Esophagus mucosa (tissue), 1 donor: ENCODE results near the gene MAP3K5. TPM values are rescaled to one million over a fixed set of nuclear protein-coding genes. Genes with fewer than 3 reads are reported as not detected.
A peak's percentile ranks its signal among the peaks of the same experiment; 100 is the strongest.

ENCODE experiments used
- ATAC-seq: fragments of 200-7000 bp; cut with Tn5 transposase; one replicate; pipeline ENCODE4 v1.9.1; 2020
- total RNA-seq: library from RNA; stranded (reverse); gene quantifications from one replicate; pipeline ENCODE4 v1.2.4, GENCODE V29; 2023
- donor health status: DM: yes; HTN: yes; CAD: no.

MAP3K5 gene
- total RNA-seq, 1 donor from 2014 or later: 14.5 TPM

DNA sequence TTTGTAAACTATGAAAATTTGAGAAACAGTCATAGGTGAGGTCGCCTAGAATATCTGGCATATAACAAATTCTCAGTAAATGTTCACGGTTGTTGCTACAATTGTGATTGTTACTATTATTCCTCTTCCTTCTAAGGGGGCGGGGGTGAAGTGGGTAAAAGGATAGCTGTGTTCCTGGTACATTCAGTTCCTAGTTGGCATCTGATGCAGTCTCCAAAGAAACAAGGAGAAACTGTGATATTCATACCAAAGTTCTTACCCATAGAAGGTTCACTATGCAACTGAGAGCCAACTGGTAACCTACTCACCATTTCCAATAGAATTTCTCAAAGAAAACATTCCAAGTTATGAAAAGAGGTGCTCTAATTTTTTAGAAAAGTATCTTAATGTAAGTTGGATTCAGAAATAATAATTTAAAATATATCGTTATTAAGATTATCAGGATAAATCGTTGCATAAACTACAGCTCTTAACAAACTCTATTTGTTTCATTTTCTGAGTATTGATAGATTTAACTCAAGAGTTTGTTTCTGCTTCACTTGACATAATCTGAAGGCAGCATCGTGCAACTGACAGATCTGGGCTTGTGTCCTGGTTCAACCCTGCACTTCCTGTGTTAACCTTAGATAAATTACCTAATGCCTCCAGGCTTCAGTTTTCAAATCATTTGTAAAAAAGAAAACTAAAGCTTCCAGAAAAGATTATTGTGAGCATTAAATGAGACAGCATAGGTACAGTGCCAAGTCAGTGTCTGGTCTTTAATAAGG lies 228.7 kb downstream of the MAP3K5 start:
- ATAC-seq: no peak

DNA sequence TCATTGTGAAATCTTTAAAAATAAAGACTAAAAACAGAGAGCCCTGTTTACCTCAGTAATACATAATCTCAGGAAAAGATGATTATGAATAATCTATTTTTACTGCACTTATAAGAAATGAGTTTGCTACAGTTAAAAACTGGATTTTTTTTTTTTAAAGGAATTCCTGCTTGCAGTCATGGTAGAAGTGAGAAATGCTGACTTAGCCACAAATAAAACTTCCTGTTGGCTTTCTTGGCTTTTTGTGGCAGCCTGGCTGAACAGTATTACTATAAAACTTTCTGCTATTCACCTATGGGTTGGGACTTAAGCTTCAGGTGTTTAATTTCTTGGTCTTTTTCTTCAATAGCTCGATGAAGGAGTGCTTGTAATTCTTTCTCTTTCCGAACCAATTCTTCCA lies 230.1 kb downstream of the MAP3K5 start:
- no peak for ATAC-seq

DNA sequence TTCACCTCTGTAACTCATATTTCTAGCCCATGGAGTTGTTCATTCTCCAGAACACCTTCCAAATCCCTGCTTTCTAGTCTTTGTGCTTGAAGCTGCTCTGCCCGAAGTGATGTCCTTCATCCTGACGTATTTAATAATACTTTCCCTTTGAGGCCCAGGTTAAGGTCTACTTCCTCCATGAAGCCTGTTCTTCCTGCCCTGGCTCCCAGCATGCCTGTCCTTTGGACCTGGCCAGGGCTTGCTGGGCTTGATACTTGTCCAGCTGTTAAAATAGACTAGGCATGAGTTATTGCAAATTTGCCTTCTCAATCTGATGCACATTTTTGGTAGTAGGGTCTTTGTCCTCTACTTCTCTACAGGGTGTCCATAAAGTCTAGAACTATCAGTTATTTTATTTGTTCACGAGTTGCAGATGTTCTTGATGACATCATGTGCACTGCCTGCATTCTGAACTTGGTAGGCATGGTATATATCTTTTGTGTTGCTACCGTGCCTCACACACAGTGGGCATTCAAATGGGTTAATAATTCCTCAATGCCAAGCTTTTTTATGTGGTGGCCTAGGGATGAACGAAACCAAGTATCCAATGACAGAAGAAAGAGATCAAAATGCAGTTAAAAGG lies 239.0 kb downstream of the MAP3K5 start:
- no peak for ATAC-seq

DNA sequence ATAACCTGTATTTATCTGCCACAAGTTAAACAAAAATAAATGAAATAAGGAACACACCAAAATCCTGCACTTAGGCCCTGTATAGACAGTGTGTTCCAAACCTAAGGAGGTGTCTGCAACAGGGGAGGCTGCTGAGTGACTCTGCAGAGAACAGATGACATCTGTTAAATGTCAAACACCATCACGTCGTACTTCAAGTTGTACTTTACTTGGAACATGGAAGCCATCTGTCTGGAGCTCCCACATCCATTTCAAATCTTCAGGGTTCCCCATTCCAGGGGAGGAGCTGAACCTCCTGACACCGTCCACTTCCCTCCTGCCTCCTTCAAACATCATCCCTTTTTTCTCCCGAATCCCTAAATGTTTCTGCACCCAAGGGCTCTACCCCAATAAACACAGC lies 240.2 kb downstream of the MAP3K5 start:
- ATAC-seq: no peak

DNA sequence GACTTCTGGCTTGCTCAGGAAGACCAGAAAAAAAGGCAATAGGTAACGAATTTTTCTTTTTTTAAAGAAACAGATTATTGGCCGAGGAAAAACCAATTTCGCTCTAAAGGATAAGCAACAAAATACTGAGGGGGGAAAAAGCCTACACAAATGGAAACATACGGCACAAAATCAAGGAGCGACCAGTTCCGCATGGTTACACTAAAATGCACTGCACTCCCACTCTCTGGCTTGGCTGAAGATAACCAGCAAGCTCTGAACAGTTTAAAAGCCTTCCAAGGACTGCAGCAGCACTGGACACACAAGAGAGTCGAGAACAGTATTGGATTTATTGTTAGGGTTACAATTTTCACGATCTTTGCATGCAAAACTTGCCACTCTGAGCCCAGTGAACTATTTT lies 241.2 kb downstream of the MAP3K5 start:
- no peak for ATAC-seq

DNA sequence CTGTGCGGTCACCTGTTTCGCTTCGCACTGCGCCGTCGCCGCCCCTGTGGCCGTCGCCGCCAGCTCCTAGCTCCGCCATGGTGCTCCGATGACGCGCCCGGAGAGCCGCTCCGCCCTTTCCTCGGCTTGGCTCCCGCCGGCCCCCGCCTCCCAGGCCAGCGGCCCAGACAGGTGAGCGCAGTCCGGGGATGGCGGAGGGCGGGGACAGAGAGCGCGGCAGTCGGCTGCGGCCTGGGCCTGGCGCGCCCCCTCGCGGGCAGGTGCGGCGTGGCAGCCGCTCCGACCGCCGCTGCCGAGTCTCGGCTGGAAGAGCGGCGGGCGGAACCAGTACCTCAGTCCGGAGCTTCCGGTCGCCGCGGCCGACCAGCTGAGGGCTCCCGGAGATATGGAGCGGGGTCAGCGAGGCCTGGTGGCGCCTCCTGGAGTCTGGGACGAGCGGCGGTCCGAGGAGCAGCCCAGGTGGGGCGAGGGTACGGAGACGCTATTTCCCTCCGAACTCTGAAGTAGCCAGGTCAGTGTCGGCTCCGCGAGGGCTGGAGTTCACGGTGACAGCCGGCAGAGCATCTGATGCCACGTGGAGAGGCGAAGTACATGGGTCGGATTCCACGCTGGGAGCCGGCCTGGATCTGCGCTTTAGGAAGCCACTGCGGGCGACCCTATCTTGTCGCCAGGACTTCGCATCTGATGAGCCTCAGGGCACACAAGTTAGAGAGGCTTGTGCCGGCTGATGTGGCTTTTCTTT lies 241.8 kb downstream of the MAP3K5 start, which contains the start of gene MAP7:
Gene MAP7 (minus strand): TSS at position 93 of the 742 bp plus-strand sequence. CDS start 14 bp downstream, at position 79.
- peak; percentile 99 for ATAC-seq

DNA sequence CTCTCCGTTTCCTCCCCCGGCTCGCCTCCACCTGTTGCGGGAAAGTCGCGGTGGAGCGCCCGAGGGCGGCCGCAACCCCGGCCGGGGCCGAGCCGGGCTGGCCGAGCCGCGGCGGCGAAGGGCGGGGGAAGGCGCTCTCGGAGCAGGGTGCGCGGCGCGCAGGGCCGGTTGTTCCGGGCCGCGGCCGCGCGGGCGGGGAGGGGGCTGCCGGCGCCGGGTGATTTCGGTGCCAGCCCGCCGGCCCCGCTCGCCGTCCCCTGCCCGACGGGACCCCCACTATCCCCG lies 242.3 kb downstream of the MAP3K5 start:
- ATAC-seq: peak; percentile 74

DNA sequence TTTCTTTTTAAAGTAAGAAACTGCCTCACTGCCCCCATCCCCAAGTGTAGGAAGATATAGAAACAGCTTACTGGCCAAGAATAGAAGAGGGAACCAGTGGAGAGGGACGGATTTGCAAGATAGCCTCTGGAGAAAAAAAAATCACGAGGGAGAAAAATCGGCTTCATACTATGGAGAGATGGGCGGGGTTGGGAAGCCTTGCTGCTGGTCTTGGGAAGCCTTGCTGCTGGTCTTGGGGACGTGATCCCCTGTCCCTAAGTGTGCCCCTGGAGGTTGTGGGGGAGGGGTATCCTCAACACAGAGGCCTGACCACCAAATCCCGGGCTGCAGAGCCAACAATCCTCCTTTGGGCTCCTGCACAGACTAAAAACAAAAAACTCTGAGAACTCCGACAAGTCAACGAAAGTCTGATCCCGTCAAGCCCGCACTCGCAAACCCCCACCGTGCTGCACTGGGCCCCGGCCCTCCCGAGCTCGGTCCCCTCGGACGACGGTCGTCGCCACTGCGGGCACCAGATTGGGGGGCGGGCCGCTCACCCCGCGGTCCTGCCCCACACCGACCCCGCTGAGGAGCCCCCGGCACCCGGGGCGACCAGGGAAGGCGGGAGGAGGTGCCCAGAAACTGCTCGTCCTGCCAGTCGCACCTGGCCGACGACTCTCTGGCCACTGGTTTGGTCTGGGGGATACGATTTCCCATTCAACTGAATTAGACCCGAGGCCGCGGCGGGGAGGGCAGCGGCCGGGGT lies 242.8 kb downstream of the MAP3K5 start:
- ATAC-seq: no peak

DNA sequence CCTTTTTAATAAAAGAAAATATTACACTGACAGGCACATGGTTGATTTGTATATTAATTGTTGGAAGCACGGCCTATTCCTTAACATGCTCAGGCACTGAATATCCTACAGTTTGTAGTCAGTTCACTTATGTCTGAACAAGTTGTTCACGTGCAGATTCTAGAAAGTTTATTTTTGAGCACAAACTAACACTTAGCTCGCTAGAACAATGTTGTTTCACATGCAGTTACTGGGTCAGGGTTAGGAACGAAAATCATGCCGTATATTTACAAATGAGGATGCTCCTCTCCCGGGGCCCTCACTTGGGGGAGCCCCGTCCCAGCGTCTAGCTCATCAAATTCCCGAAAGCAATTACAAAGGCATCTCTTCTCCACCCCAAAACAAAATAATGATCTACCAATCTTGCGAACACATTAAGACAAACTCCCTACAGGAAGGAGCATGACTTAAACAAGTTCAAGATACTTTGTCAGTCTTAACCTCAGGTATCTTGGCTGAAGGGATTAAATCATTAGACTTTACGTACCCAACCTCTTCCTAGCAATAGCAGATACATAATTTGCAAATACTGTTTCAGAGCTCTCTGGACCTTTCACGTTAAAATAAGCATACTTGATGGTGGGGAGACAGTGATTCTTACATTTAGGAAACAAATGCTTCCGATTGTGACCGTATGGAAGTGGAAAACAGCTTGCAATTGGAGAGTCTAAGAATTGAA lies 243.5 kb downstream of the MAP3K5 start:
- no peak for ATAC-seq

DNA sequence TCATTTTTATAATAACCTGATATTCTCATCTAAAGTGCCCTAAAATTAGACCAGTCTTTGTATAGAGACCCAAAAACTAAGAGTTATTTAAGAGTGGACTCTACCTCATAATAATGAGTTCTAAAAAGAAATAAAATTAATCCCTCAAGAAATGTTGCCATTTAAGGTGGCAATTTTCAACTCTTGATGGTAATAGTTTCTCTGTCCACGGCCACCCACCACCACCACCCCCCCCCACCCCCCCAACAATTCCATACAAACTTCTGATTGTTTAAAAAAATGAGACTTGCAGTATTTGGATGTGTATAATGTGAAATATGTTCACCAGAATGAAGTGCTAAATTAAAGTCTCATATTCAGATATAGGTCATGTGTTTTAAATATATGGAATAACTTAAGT lies 244.4 kb downstream of the MAP3K5 start:
- ATAC-seq: no peak

DNA sequence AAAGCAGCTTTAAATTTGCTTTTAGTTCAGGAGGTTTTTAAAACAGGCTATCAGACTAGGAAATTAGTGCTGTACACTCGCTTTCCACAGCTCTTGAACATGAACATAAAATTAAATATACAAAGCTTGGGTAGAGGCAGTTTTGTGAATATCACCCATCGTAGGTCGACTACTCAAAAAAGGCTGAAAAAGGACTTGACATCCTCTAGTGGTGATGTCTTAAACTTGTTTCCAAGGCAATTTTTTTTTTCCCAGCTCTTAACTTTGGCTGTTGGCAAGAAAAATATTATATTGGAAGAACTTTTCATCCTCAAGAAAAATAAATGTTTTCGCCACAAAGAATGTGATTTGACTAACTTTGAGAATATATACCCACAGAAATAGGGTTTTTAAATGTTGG lies 244.9 kb downstream of the MAP3K5 start:
- ATAC-seq: no peak

DNA sequence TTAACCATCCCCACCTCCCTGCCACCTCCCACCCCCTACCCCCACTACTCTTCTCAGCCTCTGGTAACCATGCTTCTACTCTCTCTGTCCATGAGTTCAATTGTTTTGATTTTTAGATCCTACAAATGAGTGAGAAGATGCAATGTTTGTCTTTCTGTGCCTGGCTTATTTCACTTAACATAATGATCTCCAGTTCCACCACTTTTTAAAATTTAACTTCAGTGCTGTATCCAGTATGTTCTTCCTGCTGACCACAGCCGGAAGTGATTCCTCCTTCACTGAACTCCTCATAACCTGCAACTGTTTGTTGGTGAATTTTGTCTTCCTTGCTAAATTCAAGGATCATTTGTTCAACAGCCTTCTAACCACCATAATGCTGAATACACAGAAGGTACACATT lies 245.9 kb downstream of the MAP3K5 start:
- no peak for ATAC-seq

DNA sequence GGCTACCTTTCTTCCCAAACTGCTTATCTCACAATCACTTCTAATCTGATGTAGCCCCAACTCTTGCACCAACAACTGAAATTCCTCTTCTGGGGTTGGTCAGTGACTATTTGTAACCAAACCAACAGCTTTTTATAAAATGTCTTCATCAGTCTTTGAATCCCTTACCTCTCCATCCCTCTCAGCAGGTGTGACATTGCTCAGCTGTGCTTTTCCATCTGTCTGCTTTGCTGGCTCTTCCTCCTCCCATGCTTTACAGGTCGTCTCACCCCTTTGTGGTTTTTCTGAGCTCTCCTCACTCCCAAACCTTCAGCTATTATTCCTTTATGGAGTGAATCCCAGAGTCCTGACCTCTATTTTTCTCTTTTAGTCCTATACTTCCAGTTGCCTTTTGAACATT lies 248.0 kb downstream of the MAP3K5 start:
- no peak for ATAC-seq

DNA sequence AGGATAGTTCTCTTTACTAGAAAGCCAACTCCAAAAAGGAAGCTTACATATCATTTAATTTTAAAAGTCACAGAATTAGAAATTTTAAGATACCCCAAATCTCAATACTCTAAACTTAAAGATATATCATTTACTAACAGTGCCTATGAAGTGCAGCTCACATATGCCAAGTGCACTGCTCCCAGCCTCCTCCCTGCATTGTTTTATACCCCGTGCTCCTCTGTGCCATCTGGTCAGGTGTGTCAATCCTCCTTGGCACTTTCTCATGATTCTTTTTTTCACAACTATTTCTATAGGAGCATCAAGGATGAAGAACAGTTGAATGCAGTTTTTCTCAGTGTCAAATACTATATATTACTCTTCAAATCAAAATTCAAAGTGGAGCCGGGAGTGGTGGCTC lies 250.9 kb downstream of the MAP3K5 start:
- no peak for ATAC-seq

DNA sequence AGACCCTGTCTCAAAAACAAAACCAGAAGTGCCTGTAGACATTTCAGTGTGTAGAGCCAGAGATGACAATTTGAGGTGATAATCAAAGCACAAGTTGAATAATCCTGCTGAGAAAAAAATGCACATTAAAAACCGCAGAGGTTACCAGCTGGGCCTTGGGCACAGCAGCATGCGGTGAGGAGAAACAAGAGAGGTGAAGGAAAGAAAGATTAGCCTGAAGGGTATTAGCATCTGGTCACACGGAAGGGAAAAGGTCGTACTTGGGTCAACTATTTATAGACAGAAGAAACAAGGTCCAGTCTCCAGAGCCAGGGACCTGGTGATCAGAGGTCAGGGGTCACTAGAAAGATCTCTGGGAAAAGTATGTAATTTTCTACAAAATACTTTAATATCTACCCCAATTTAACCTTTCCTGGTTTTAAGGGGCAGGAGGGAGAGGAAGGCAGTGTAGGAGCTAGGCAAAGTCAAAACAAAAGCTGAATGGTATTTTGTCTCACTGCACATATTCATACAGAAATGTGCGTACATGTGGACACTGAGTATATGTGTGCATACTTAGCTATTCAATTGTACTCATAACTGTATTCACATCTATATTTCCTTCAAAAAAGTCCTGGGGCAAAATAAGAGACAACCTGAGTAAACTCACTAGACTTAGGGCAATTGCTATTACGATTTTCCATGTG lies 252.2 kb downstream of the MAP3K5 start:
- ATAC-seq: no peak

DNA sequence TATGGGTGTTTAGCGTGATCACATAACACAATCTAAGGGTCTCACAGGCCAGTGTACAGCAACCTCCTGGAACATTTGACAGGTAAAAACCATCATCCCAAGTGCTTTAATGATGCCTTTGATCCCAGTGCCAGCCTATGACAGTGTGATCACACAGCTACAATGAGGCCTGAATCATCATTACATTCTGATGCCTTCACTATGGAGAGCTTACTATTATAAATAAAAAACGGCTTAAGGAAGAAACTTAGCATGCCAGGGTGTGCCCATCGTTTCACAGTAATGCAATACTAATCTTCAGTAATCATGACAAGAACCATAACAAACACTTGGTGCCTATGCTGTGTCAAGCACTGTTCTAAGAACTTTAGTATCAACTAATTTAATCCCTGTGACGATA lies 253.4 kb downstream of the MAP3K5 start:
- ATAC-seq: peak; percentile 98

DNA sequence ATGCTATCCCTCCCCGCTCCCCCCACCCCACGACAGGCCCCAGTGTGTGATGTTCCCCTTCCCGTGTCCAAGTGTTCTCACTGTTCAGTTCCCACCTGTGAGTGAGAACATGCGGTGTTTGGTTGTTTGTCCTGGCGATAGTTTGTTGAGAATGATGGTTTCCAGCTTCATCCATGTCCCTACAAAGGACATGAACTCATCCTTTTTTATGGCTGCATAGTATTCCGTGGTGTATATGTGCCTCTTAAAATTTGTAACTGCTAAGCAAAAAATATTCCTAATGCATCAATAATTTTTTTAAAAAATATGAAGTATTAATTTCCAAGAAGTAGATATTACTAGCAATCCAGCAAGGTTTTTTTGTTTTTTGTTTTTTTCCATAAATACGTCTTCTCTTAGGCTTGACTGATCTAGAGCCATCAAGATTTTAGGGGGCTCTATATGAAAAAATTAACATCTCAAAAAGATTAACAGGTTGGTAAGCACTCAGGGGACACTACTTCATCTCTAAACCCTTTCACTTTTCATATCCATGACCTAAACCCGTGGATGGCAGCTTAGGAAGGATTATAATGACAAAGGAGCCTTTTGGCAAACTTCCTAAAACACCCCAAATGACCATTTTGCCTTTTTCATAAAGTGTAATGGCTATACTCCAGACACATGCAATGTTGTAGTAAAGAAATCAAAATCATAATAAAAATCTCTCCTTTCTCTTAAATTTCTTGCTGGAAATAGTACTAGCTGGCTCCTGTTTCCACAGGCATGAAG lies 256.2 kb downstream of the MAP3K5 start:
- no peak for ATAC-seq

DNA sequence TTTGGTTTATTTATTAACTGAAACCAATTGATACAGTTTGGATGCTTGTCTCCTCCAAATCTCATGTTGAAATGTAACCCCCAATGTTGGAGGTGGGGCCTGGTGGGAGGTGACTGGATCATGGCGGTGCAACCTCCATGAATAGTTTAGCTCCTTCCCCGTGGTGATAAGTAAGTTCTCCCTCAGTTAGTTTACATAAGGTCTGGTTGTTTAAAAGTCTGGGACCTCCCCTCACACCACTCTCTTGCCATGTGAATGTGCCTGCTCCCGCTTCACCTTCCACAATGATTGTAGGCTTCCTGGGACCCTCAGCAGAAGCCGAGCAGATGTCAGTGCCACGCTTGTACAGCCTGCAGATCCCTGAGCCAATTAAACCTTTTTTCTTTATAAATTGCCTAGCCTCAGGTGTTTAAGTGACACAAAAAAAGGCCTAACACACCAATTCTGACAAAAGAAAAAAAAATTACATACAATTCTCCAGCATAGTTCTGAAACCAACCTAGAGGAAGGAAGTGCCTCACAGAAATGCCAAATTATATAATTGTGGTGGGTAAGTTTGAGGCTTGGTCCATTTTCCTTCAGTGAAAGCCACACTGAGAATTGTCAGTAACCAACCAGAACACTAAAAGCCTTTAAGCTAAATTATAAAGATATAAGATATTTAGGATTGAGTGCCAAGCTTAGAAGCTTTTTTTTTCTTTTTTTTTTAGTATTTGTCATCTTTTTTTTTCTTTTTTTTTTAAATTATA lies 257.1 kb downstream of the MAP3K5 start:
- no peak for ATAC-seq

DNA sequence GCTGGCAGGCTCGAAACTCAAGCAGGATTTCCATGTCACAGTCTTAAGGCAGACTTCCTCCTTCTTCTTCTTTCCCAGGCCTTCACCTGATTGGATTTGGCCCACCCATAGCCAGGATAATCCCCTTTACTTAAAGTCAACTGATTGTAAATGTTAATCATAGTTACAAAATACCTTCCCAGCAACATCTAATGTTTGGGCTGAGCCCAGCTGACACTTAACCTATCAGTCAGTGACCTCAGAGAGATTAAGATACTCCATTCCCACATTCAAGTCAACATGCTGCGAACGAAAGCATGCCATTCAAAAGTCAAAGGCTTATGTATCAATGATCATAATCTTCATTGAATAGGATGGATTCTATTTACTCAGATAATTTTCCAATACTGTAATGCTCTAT lies 258.0 kb downstream of the MAP3K5 start:
- ATAC-seq: no peak

DNA sequence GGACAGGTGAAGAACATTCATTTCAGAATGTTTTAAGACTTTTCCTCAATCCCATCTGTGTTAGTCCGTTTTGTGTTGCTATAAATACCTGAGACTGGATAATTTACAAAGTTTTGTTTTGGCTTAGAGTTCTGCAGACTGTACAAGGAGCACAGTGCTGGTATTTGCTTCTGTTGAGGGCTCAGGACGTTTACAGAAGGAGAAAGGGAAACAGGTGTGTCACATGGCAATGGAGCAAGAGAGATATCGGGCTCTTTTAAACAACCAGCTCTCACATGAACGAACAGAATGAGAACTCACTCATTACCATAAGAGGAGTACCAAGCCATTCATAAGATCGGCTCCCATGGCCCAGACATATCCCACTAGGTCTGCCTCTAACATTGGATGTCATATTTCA lies 258.8 kb downstream of the MAP3K5 start:
- ATAC-seq: no peak
